Cardiac fibroblast (primary cell): ENCODE measurements around the gene GLB1L3.
A peak's percentile ranks its signal among the peaks of the same experiment; 100 is the strongest.
"Not testable (repeated sequence)": the region's sequence is repeated elsewhere in the genome, so short reads cannot be mapped to it uniquely, and the experiment has no call there.

ENCODE experiments used
- DNase-seq, 2 donors: peaks; one replicate each; pipeline versions ENCODE4 v3.0.0 to v3.0.0-alpha.2; 2010; ENCODE audit warnings: low read depth in 2 of 2
- H3K4me3 ChIP-seq, 2 donors: replicated peaks in 1 of 2; 1 replicate in 1 of 2; 2 replicates in 1 of 2; pipeline ENCODE4 v1.5.1; 2011; ENCODE audit warnings: low read depth in 2 of 2, low read length in 2 of 2, mild to moderate bottlenecking in 2 of 2, moderate library complexity in 1 of 2
- CTCF ChIP-seq: IDR thresholded peaks from one replicate; pipeline ENCODE4 v1.5.1; 2011; ENCODE audit warnings: low read depth, mild to moderate bottlenecking, low read length, inconsistent platforms

Gene GLB1L3

GRCh38 chr11:134282121-134283045 is 6.2 kb downstream of the GLB1L3 start:
- peak in 1 of 2 donors; percentile 11 for DNase-seq
- H3K4me3 ChIP-seq: no peak overlapping the region
- TF ChIP-seq CTCF: no peak

- H3K4me3 ChIP-seq: no peak overlapping the region
- no peak for DNase-seq
- no peak for TF ChIP-seq CTCF
Measured at GRCh38 chr11:134283461-134284230, 7.5 kb downstream of the GLB1L3 start.

- H3K4me3 ChIP-seq, DNase-seq: not testable (repeated sequence)
Measured at GRCh38 chr11:134284349-134284748, 8.2 kb downstream of the GLB1L3 start.

- DNase-seq: no peak
- no peak for TF ChIP-seq CTCF
- H3K4me3 ChIP-seq: no peak overlapping the region
Measured at GRCh38 chr11:134287561-134287960, 11.4 kb downstream of the GLB1L3 start.

- no peak for DNase-seq
- TF ChIP-seq CTCF: no peak
- H3K4me3 ChIP-seq: no peak overlapping the region
Measured at GRCh38 chr11:134288486-134288885, 12.3 kb downstream of the GLB1L3 start.

GRCh38 chr11:134289167-134289566 is 13.0 kb downstream of the GLB1L3 start:
- H3K4me3 ChIP-seq: no peak overlapping the region
- no peak for DNase-seq
- no peak for TF ChIP-seq CTCF

GRCh38 chr11:134289789-134290188 is 13.6 kb downstream of the GLB1L3 start:
- TF ChIP-seq CTCF: no peak
- no peak for DNase-seq
- H3K4me3 ChIP-seq: no peak overlapping the region
